ENCODE data around the gene ITPA.
"Not testable (repeated sequence)": the region's sequence is repeated elsewhere in the genome, so short reads cannot be mapped to it uniquely, and the experiment has no call there.

The ITPA gene

DNA sequence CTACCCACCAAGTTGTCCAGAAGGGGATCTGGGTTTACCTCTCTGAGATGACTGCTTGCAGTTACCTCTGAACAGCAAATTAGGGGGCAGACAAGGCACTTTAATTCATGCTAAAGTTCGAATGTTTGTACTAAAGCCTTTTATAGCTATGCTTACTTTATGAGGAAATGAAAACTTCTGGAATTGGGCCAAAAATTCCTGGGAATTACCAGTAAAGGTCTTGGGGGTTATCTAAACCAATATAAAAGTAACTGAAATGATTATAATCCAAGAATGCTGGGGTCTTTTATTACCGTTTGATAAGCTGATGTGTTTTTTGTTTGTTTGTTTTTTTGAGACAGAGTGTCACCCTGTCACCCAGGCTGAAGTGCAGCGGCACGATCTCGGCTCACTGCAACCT, 28.0 kb upstream of the ITPA start:
- Histone ChIP-seq H3K36me3 (ENCODE audit: insufficient read depth, low read length) (no peaks in the 10 kb centered on the region), H3K79me2 (ENCODE audit: insufficient read depth, low read length) (no peaks in the 10 kb centered on the region), H3K9ac (ENCODE audit: low read depth, low read length, poor library complexity, severe bottlenecking) (no peak overlapping the region), H2AFZ (ENCODE audit: low read length) (no peak overlapping the region), H3K27me3 (ENCODE audit: insufficient read depth, low read length, poor library complexity, severe bottlenecking) (no peaks in the 10 kb centered on the region), H3K9me2 (replicated peaks; ENCODE audit: low read depth, low read length) (no peaks in the 10 kb centered on the region), H3K4me1 (ENCODE audit: insufficient read depth, low read length, poor library complexity, severe bottlenecking) (no peaks in the 10 kb centered on the region), H3F3A (ENCODE audit: low read depth) (no peaks in the 10 kb centered on the region), H3K9me3 (ENCODE audit: insufficient read depth, low read depth, low read length) (no peaks in the 10 kb centered on the region), H3K4me2 (ENCODE audit: low read depth, low read length, poor library complexity, severe bottlenecking) (no peak overlapping the region), H3K4me3 (ENCODE audit: low read length, poor library complexity, severe bottlenecking) (no peak overlapping the region), H4K20me1 (ENCODE audit: insufficient read depth, low read length, poor library complexity, severe bottlenecking) (no peaks in the 10 kb centered on the region)
- TF ChIP-seq EZH2phosphoT487 (IDR thresholded peaks at IDR 0.05; ENCODE audit: borderline replicate concordance) (no peak), CTCF (conservative IDR thresholded peaks at IDR 0.05; ENCODE audit: low read length) (no peak)

DNA sequence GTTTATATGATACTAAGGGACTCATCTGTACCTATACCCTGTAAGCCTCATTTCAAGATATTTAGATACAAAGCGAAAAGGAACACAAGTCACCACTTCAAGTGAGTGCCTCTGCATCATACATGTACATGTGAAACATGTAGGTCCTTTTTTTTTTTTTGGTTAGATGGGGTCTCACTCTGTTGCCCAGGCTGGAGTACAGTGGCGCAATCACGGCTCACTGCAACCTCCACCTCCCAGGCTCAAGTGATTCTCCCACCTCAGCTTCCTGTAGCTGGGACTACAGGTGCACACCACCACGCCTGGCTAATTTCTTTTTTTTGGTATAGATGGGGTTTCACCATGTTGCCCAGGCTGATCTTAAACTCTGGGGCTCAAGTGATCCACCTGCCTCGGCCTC, 26.9 kb upstream of the ITPA start:
- not testable (repeated sequence) for H3K4me1 ChIP-seq (ENCODE audit: insufficient read depth, low read length, poor library complexity, severe bottlenecking); H3K9ac ChIP-seq (ENCODE audit: low read depth, low read length, poor library complexity, severe bottlenecking); H3F3A ChIP-seq (ENCODE audit: low read depth); H3K27me3 ChIP-seq (ENCODE audit: insufficient read depth, low read length, poor library complexity, severe bottlenecking); H2AFZ ChIP-seq (ENCODE audit: low read length); H3K36me3 ChIP-seq (ENCODE audit: insufficient read depth, low read length); H4K20me1 ChIP-seq (ENCODE audit: insufficient read depth, low read length, poor library complexity, severe bottlenecking); H3K79me2 ChIP-seq (ENCODE audit: insufficient read depth, low read length); H3K9me2 ChIP-seq (replicated peaks; ENCODE audit: low read depth, low read length); H3K9me3 ChIP-seq (ENCODE audit: insufficient read depth, low read depth, low read length); H3K4me3 ChIP-seq (ENCODE audit: low read length, poor library complexity, severe bottlenecking); H3K4me2 ChIP-seq (ENCODE audit: low read depth, low read length, poor library complexity, severe bottlenecking)

GRCh38 chr20:3183896-3184612, 25.2 kb upstream of the ITPA start:
- Histone ChIP-seq H2AFZ (ENCODE audit: low read length) (no peak overlapping the region), H3K79me2 (ENCODE audit: insufficient read depth, low read length) (no peaks in the 10 kb centered on the region), H3K9me2 (replicated peaks; ENCODE audit: low read depth, low read length) (no peaks in the 10 kb centered on the region), H3K27me3 (ENCODE audit: insufficient read depth, low read length, poor library complexity, severe bottlenecking) (no peaks in the 10 kb centered on the region), H3F3A (ENCODE audit: low read depth) (no peaks in the 10 kb centered on the region), H4K20me1 (ENCODE audit: insufficient read depth, low read length, poor library complexity, severe bottlenecking) (no peaks in the 10 kb centered on the region), H3K4me3 (ENCODE audit: low read length, poor library complexity, severe bottlenecking) (no peak overlapping the region), H3K4me1 (ENCODE audit: insufficient read depth, low read length, poor library complexity, severe bottlenecking) (no peaks in the 10 kb centered on the region), H3K36me3 (ENCODE audit: insufficient read depth, low read length) (no peaks in the 10 kb centered on the region; the same call in 1 of the 2 replicates), H3K9ac (ENCODE audit: low read depth, low read length, poor library complexity, severe bottlenecking) (no peak overlapping the region), H3K4me2 (ENCODE audit: low read depth, low read length, poor library complexity, severe bottlenecking) (no peak overlapping the region), H3K9me3 (ENCODE audit: insufficient read depth, low read depth, low read length) (no peaks in the 10 kb centered on the region)
- TF ChIP-seq CTCF (conservative IDR thresholded peaks at IDR 0.05; ENCODE audit: low read length) (no peak), EZH2phosphoT487 (IDR thresholded peaks at IDR 0.05; ENCODE audit: borderline replicate concordance) (no peak)

DNA sequence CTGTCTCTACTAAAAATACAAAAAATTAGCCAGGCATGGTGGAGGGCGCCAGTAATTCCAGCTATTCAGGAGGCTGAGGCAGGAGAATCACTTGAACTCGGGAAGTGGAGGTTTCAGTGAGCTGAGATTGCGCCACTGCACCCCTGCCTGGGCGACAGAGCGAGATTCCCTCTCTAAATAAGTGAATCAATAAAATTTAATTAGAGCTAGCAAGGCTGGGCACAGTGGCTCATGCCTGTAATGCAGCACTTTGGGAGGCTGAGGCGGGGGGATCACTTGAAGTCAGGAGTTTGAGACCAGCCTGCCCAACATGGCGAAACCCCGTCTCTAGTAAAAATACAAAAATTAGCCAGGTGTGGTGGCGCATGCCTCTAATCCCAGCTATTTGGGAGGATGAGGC, 21.4 kb upstream of the ITPA start:
- H4K20me1 ChIP-seq (ENCODE audit: insufficient read depth, low read length, poor library complexity, severe bottlenecking): not testable (repeated sequence)

More for the DNA sequence above, 21.4 kb upstream of the ITPA start:
- not testable (repeated sequence) for H3K9me3 ChIP-seq (ENCODE audit: insufficient read depth, low read depth, low read length); H3K9ac ChIP-seq (ENCODE audit: low read depth, low read length, poor library complexity, severe bottlenecking); H3K79me2 ChIP-seq (ENCODE audit: insufficient read depth, low read length); H3K27me3 ChIP-seq (ENCODE audit: insufficient read depth, low read length, poor library complexity, severe bottlenecking); H2AFZ ChIP-seq (ENCODE audit: low read length); H3K4me3 ChIP-seq (ENCODE audit: low read length, poor library complexity, severe bottlenecking); H3K4me2 ChIP-seq (ENCODE audit: low read depth, low read length, poor library complexity, severe bottlenecking); H3K9me2 ChIP-seq (replicated peaks; ENCODE audit: low read depth, low read length); H3K4me1 ChIP-seq (ENCODE audit: insufficient read depth, low read length, poor library complexity, severe bottlenecking); H3F3A ChIP-seq (ENCODE audit: low read depth)
- H3K36me3 ChIP-seq (ENCODE audit: insufficient read depth, low read length): peaks cover 30% of the 10 kb centered on the region; the same call in 1 of the 2 replicates

Measured in Loucy (cell line).